ENCODE results near the gene KPNA6.
"Not testable (repeated sequence)": the region's sequence is repeated elsewhere in the genome, so short reads cannot be mapped to it uniquely, and the experiment has no call there.

The KPNA6 gene

GRCh38 chr1:32111040-32111623, 3.3 kb downstream of the KPNA6 start:
- TF ChIP-seq, protein P1, sequence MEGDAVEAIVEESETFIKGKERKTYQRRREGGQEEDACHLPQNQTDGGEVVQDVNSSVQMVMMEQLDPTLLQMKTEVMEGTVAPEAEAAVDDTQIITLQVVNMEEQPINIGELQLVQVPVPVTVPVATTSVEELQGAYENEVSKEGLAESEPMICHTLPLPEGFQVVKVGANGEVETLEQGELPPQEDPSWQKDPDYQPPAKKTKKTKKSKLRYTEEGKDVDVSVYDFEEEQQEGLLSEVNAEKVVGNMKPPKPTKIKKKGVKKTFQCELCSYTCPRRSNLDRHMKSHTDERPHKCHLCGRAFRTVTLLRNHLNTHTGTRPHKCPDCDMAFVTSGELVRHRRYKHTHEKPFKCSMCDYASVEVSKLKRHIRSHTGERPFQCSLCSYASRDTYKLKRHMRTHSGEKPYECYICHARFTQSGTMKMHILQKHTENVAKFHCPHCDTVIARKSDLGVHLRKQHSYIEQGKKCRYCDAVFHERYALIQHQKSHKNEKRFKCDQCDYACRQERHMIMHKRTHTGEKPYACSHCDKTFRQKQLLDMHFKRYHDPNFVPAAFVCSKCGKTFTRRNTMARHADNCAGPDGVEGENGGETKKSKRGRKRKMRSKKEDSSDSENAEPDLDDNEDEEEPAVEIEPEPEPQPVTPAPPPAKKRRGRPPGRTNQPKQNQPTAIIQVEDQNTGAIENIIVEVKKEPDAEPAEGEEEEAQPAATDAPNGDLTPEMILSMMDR (IDR thresholded peaks at IDR 0.05; ENCODE audit: insufficient read depth, low read length, missing control alignments) = no peak
- POLR2A ChIA-PET = interaction anchor here (0.6 kb wide), 1 partner anchor 23 kb away, joined by 3 read pairs; no protein-coding TSS in a partner anchor
- no peak overlapping the region for H3K4me3 ChIP-seq (ENCODE audit: low read depth, low read length)
- no peak for DNase-seq (ENCODE audit: low read depth, low spot score)
- CTCF ChIA-PET = interaction anchor here (1.0 to 6.3 kb wide), 9 partner anchors 8 to 69 kb away, joined by 3 to 67 read pairs (median 6); no protein-coding TSS in a partner anchor

GRCh38 chr1:32111789-32112188, 3.9 kb downstream of the KPNA6 start:
- TF ChIP-seq, protein P1 (IDR thresholded peaks at IDR 0.05; ENCODE audit: insufficient read depth, low read length, missing control alignments) = no peak
- ChIA-PET POLR2A (no interaction called here), CTCF (interaction anchor here (0.6 to 6.3 kb wide), 6 partner anchors 8 to 69 kb away, joined by 3 to 67 read pairs (median 5); no protein-coding TSS in a partner anchor)
- no peak overlapping the region for H3K4me3 ChIP-seq (ENCODE audit: low read depth, low read length)
- no peak for DNase-seq (ENCODE audit: low read depth, low spot score)

DNA sequence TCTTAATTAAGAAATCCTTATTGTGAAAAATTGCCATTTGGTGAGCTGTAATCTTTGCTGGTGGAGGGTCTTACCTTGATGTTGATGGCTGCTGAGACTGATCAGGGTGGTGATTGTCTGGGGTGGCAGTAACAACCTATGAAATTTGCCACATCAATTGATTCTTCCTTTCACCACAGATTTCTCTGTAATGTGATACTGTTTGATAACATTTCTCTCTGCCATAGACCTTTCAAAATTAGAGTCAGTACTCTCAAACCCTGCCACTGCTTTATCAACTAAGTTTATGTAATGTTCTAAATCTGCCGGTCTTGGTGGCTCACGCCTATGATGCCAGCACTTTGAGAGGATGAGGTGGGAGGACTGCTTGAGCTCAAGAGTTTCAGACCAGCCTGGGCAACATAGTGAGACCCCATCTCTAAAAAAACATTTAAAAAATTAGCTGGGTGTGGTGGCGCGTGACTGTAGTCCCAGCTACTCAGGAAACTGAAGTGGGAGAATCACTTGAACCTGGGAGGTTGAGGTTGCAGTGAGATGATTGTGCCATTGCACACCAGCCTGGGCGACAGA, 5.0 kb downstream of the KPNA6 start:
- ChIA-PET CTCF (interaction anchor here (0.6 to 6.3 kb wide), 4 partner anchors 7 to 41 kb away, joined by 3 to 67 read pairs (median 4); no protein-coding TSS in a partner anchor), POLR2A (no interaction called here)
- no peak overlapping the region for H3K4me3 ChIP-seq (ENCODE audit: low read depth, low read length)
- no peak for DNase-seq (ENCODE audit: low read depth, low spot score)
- TF ChIP-seq, protein P1 (IDR thresholded peaks at IDR 0.05; ENCODE audit: insufficient read depth, low read length, missing control alignments) = no peak

- CTCF ChIA-PET; POLR2A ChIA-PET; H3K4me3 ChIP-seq (ENCODE audit: low read depth, low read length): not testable (repeated sequence)
Observed at GRCh38 chr1:32113436-32113835, 5.6 kb downstream of the KPNA6 start.

DNA sequence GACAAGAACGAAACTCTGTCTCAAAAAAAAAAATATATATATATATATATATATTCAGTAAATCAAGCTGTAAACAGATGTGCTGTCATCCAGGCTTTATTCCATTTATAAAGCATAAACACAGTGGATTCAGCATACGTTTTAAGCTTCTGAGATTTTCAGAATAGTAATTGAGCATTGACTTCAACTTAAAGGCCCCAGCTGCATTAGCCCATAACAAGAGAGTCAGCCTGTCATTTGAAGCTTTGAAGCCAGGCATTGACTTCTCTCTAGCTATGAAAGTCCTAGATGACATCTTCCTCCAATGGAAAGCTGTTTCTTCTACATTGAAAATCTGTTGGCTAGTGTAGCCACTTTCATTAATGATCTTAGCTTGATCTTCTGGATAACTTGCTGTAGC, 6.6 kb downstream of the KPNA6 start:
- no peak for DNase-seq (ENCODE audit: low read depth, low spot score)
- CTCF ChIA-PET = no interaction called here
- no peak overlapping the region for H3K4me3 ChIP-seq (ENCODE audit: low read depth, low read length)
- TF ChIP-seq, protein P1 (IDR thresholded peaks at IDR 0.05; ENCODE audit: insufficient read depth, low read length, missing control alignments) = no peak
- POLR2A ChIA-PET = no interaction called here

More at GRCh38 chr1:32113436-32113835, 5.6 kb downstream of the KPNA6 start:
- DNase-seq (ENCODE audit: low read depth, low spot score) = not testable (repeated sequence)

GRCh38 chr1:32115496-32115895, 7.6 kb downstream of the KPNA6 start:
- POLR2A ChIA-PET = no interaction called here

More at GRCh38 chr1:32115496-32115895, 7.6 kb downstream of the KPNA6 start:
- CTCF ChIA-PET = interaction anchor here (1.0 kb wide), 1 partner anchor 83 kb away, joined by 3 read pairs; no protein-coding TSS in a partner anchor
- TF ChIP-seq, protein P1 (IDR thresholded peaks at IDR 0.05; ENCODE audit: insufficient read depth, low read length, missing control alignments) = no peak
- no peak for DNase-seq (ENCODE audit: low read depth, low spot score)
- H3K4me3 ChIP-seq (ENCODE audit: low read depth, low read length) = no peak overlapping the region
